HEK293 (cell line): ENCODE data around the gene TSHZ3.

Experiments used
- BCL11B ChIP-seq: fragments of 450-650 bp; formaldehyde crosslinking; IDR thresholded peaks from 2 replicates; pipeline ENCODE4 v1.5.1; 2016; ENCODE audit warnings: low read depth, missing biosample characterization, missing genetic modification characterization
- INSM2 ChIP-seq: fragments of 450-650 bp; formaldehyde crosslinking; IDR thresholded peaks from 2 replicates; pipeline ENCODE4 v1.5.1; 2016; ENCODE audit warnings: missing biosample characterization, missing genetic modification characterization
- KLF10 ChIP-seq: fragments of 450-650 bp; IDR thresholded peaks from 2 replicates; pipeline ENCODE4 v1.5.1; 2018; ENCODE audit warnings: missing biosample characterization, mild to moderate bottlenecking, missing genetic modification characterization
- KLF9 ChIP-seq: fragments of 450-650 bp; formaldehyde crosslinking; IDR thresholded peaks from 2 replicates; pipeline ENCODE4 v1.5.1; 2016; ENCODE audit warnings: missing biosample characterization, missing genetic modification characterization, low read depth
- SCRT2 ChIP-seq: fragments of 450-650 bp; formaldehyde crosslinking; IDR thresholded peaks from 2 replicates; pipeline ENCODE4 v1.5.1; 2016; ENCODE audit warnings: missing biosample characterization, missing genetic modification characterization
- SETDB1 ChIP-seq: IDR thresholded peaks from one replicate; pipeline ENCODE4 v1.6.1; 2017; ENCODE audit warnings: mild to moderate bottlenecking, low read length, moderate library complexity, mixed read lengths; ENCODE audit not compliant: insufficient read length
- SP7 ChIP-seq: fragments of 450-650 bp; formaldehyde crosslinking; IDR thresholded peaks from 2 replicates; pipeline ENCODE4 v1.5.1; 2016; ENCODE audit warnings: missing biosample characterization, missing genetic modification characterization
- ZBTB1 ChIP-seq: fragments of 450-650 bp; formaldehyde crosslinking; IDR thresholded peaks from 2 replicates; pipeline ENCODE4 v1.5.1; 2016; ENCODE audit warnings: missing biosample characterization, missing genetic modification characterization
- ZFP37 ChIP-seq: fragments of 450-650 bp; formaldehyde crosslinking; IDR thresholded peaks from 2 replicates; pipeline ENCODE4 v1.5.1; 2016; ENCODE audit warnings: missing biosample characterization, missing genetic modification characterization
- ZNF10 ChIP-seq: fragments of 450-650 bp; formaldehyde crosslinking; IDR thresholded peaks from 2 replicates; pipeline ENCODE4 v1.5.1; 2017; ENCODE audit warnings: missing biosample characterization, missing genetic modification characterization
- ZNF112 ChIP-seq: fragments of 450-650 bp; formaldehyde crosslinking; IDR thresholded peaks from 2 replicates; pipeline ENCODE4 v1.5.0; 2017; ENCODE audit warnings: missing biosample characterization, missing genetic modification characterization
- ZNF132 ChIP-seq: fragments of 450-650 bp; formaldehyde crosslinking; IDR thresholded peaks from 2 replicates; pipeline ENCODE4 v1.5.1; 2017; ENCODE audit warnings: missing biosample characterization, missing genetic modification characterization, borderline replicate concordance
- ZNF138 ChIP-seq: fragments of 450-650 bp; formaldehyde crosslinking; IDR thresholded peaks from 2 replicates; pipeline ENCODE4 v1.5.1; 2016; ENCODE audit warnings: missing biosample characterization, missing genetic modification characterization, borderline replicate concordance
- ZNF146 ChIP-seq: fragments of 450-650 bp; formaldehyde crosslinking; IDR thresholded peaks from 2 replicates; pipeline ENCODE4 v1.5.1; 2016; ENCODE audit warnings: missing biosample characterization, missing genetic modification characterization
- ZNF175 ChIP-seq: fragments of 450-650 bp; formaldehyde crosslinking; IDR thresholded peaks from 2 replicates; pipeline ENCODE4 v1.5.1; 2016; ENCODE audit warnings: missing biosample characterization, missing genetic modification characterization
- ZNF211 ChIP-seq: fragments of 450-650 bp; formaldehyde crosslinking; IDR thresholded peaks from 2 replicates; pipeline ENCODE4 v1.5.1; 2016; ENCODE audit warnings: low read depth, missing biosample characterization, missing genetic modification characterization
- ZNF335 ChIP-seq: fragments of 450-650 bp; formaldehyde crosslinking; conservative IDR thresholded peaks from 2 replicates; pipeline ENCODE4 v1.5.1; 2016; ENCODE audit warnings: missing biosample characterization, missing genetic modification characterization
- ZNF391 ChIP-seq: fragments of 450-650 bp; formaldehyde crosslinking; IDR thresholded peaks from 2 replicates; pipeline ENCODE4 v1.5.1; 2016; ENCODE audit warnings: low read depth, missing biosample characterization, missing genetic modification characterization, borderline replicate concordance
- ZNF544 ChIP-seq: fragments of 450-650 bp; formaldehyde crosslinking; IDR thresholded peaks from 2 replicates; pipeline ENCODE4 v1.5.0; 2017; ENCODE audit warnings: missing biosample characterization, missing genetic modification characterization
- ZNF560 ChIP-seq: fragments of 450-650 bp; formaldehyde crosslinking; IDR thresholded peaks from 2 replicates; pipeline ENCODE4 v1.5.1; 2017; ENCODE audit warnings: missing biosample characterization, missing genetic modification characterization, borderline replicate concordance
- ZNF600 ChIP-seq: fragments of 450-650 bp; formaldehyde crosslinking; IDR thresholded peaks from 2 replicates; pipeline ENCODE4 v1.5.1; 2016; ENCODE audit warnings: missing biosample characterization, missing genetic modification characterization
- ZNF645 ChIP-seq: fragments of 450-650 bp; formaldehyde crosslinking; IDR thresholded peaks from 2 replicates; pipeline ENCODE4; 2016; ENCODE audit warnings: missing biosample characterization, missing genetic modification characterization
- ZNF658 ChIP-seq: fragments of 450-650 bp; formaldehyde crosslinking; IDR thresholded peaks from 2 replicates; pipeline ENCODE4; 2016; ENCODE audit warnings: missing biosample characterization, missing genetic modification characterization
- ZNF785 ChIP-seq: fragments of 450-650 bp; formaldehyde crosslinking; IDR thresholded peaks from 2 replicates; pipeline ENCODE4 v1.5.1; 2016; ENCODE audit warnings: missing biosample characterization, missing genetic modification characterization
- ZNF791 ChIP-seq: fragments of 450-650 bp; formaldehyde crosslinking; IDR thresholded peaks from 2 replicates; pipeline ENCODE4 v1.5.1; 2016; ENCODE audit warnings: missing biosample characterization, missing genetic modification characterization
- ZSCAN16 ChIP-seq: fragments of 450-650 bp; formaldehyde crosslinking; IDR thresholded peaks from 2 replicates; pipeline ENCODE4 v1.5.1; 2016; ENCODE audit warnings: missing biosample characterization, missing genetic modification characterization
- ZSCAN23 ChIP-seq: fragments of 450-650 bp; formaldehyde crosslinking; IDR thresholded peaks from 2 replicates; pipeline ENCODE4 v1.5.1; 2016; ENCODE audit warnings: missing biosample characterization, missing genetic modification characterization
- TF ChIP-seq, protein P1 (sequence below): fragments of 450-650 bp; formaldehyde crosslinking; IDR thresholded peaks from 2 replicates; pipeline ENCODE4 v1.5.1; 2016; ENCODE audit warnings: missing biosample characterization, missing genetic modification characterization
- TF ChIP-seq, protein P2 (sequence below): fragments of 450-650 bp; formaldehyde crosslinking; IDR thresholded peaks from 2 replicates; pipeline ENCODE4 v1.5.1; 2016; ENCODE audit warnings: missing biosample characterization, missing genetic modification characterization, low read depth
- TF ChIP-seq, protein P3 (sequence below): fragments of 450-650 bp; formaldehyde crosslinking; IDR thresholded peaks from 2 replicates; pipeline ENCODE4 v1.5.1; 2017; ENCODE audit warnings: missing biosample characterization, missing genetic modification characterization
- TF ChIP-seq, protein P4 (sequence below): fragments of 450-650 bp; formaldehyde crosslinking; IDR thresholded peaks from 2 replicates; pipeline ENCODE4 v1.5.1; 2016; ENCODE audit warnings: missing biosample characterization, missing genetic modification characterization, borderline replicate concordance

Gene TSHZ3

GRCh38 chr19:31315652-31316051 lies 33.6 kb downstream of the TSHZ3 start (continued):
- TF ChIP-seq, protein P1, sequence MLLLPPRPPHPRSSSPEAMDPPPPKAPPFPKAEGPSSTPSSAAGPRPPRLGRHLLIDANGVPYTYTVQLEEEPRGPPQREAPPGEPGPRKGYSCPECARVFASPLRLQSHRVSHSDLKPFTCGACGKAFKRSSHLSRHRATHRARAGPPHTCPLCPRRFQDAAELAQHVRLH (tag by site-specific recombination) = peak; percentile 70; the same call in 1 of the 2 replicates
- TF ChIP-seq BCL11B (tag by site-specific recombination) = peak; percentile 81
- TF ChIP-seq, protein P2, sequence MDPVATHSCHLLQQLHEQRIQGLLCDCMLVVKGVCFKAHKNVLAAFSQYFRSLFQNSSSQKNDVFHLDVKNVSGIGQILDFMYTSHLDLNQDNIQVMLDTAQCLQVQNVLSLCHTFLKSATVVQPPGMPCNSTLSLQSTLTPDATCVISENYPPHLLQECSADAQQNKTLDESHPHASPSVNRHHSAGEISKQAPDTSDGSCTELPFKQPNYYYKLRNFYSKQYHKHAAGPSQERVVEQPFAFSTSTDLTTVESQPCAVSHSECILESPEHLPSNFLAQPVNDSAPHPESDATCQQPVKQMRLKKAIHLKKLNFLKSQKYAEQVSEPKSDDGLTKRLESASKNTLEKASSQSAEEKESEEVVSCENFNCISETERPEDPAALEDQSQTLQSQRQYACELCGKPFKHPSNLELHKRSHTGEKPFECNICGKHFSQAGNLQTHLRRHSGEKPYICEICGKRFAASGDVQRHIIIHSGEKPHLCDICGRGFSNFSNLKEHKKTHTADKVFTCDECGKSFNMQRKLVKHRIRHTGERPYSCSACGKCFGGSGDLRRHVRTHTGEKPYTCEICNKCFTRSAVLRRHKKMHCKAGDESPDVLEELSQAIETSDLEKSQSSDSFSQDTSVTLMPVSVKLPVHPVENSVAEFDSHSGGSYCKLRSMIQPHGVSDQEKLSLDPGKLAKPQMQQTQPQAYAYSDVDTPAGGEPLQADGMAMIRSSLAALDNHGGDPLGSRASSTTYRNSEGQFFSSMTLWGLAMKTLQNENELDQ = no peak
- TF ChIP-seq ZSCAN23 = no peak
- no peak for TF ChIP-seq ZNF791
- TF ChIP-seq ZNF645 (tag by site-specific recombination) = no peak
- TF ChIP-seq ZNF658 = no peak
- peak; percentile 29; the same call in 1 of the 2 replicates for TF ChIP-seq KLF9 (tag by site-specific recombination)
- no peak for TF ChIP-seq SCRT2 (tag by site-specific recombination)
- no peak for TF ChIP-seq ZNF544 (tag by site-specific recombination)
- TF ChIP-seq ZNF600 (tag by site-specific recombination) = no peak; the same call in 1 of the 2 replicates
- TF ChIP-seq ZNF138 (tag by site-specific recombination) = no peak
- peak; percentile 69 for TF ChIP-seq KLF10 (tag by site-specific recombination)
- no peak for TF ChIP-seq ZNF175 (tag by site-specific recombination)
- no peak for TF ChIP-seq ZNF335 (tag by site-specific recombination)
- no peak for TF ChIP-seq ZNF391 (tag by site-specific recombination)
- no peak for TF ChIP-seq ZNF146 (tag by site-specific recombination)
- peak; percentile 52 for TF ChIP-seq SP7 (tag by site-specific recombination)
- TF ChIP-seq, protein P3, sequence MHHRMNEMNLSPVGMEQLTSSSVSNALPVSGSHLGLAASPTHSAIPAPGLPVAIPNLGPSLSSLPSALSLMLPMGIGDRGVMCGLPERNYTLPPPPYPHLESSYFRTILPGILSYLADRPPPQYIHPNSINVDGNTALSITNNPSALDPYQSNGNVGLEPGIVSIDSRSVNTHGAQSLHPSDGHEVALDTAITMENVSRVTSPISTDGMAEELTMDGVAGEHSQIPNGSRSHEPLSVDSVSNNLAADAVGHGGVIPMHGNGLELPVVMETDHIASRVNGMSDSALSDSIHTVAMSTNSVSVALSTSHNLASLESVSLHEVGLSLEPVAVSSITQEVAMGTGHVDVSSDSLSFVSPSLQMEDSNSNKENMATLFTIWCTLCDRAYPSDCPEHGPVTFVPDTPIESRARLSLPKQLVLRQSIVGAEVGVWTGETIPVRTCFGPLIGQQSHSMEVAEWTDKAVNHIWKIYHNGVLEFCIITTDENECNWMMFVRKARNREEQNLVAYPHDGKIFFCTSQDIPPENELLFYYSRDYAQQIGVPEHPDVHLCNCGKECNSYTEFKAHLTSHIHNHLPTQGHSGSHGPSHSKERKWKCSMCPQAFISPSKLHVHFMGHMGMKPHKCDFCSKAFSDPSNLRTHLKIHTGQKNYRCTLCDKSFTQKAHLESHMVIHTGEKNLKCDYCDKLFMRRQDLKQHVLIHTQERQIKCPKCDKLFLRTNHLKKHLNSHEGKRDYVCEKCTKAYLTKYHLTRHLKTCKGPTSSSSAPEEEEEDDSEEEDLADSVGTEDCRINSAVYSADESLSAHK (tag by site-specific recombination) = peak; percentile 83
- TF ChIP-seq ZNF10 = no peak
- TF ChIP-seq ZBTB1 = peak; percentile 68; the same call in 1 of the 2 replicates
- no peak for TF ChIP-seq ZNF132
- TF ChIP-seq ZSCAN16 (tag by site-specific recombination) = no peak
- no peak for TF ChIP-seq ZFP37 (tag by site-specific recombination)
- TF ChIP-seq, protein P4, sequence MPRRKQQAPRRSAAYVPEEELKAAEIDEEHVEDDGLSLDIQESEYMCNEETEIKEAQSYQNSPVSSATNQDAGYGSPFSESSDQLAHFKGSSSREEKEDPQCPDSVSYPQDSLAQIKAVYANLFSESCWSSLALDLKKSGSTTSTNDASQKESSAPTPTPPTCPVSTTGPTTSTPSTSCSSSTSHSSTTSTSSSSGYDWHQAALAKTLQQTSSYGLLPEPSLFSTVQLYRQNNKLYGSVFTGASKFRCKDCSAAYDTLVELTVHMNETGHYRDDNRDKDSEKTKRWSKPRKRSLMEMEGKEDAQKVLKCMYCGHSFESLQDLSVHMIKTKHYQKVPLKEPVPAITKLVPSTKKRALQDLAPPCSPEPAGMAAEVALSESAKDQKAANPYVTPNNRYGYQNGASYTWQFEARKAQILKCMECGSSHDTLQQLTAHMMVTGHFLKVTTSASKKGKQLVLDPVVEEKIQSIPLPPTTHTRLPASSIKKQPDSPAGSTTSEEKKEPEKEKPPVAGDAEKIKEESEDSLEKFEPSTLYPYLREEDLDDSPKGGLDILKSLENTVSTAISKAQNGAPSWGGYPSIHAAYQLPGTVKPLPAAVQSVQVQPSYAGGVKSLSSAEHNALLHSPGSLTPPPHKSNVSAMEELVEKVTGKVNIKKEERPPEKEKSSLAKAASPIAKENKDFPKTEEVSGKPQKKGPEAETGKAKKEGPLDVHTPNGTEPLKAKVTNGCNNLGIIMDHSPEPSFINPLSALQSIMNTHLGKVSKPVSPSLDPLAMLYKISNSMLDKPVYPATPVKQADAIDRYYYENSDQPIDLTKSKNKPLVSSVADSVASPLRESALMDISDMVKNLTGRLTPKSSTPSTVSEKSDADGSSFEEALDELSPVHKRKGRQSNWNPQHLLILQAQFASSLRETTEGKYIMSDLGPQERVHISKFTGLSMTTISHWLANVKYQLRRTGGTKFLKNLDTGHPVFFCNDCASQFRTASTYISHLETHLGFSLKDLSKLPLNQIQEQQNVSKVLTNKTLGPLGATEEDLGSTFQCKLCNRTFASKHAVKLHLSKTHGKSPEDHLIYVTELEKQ (tag by site-specific recombination) = peak; percentile 85; the same call in 1 of the 2 replicates
- no peak for TF ChIP-seq ZNF211 (tag by site-specific recombination)
- TF ChIP-seq INSM2 (tag by site-specific recombination) = peak; percentile 51; the same call in 1 of the 2 replicates
- TF ChIP-seq ZNF112 = no peak
- TF ChIP-seq SETDB1 = no peak
- no peak for TF ChIP-seq ZNF785 (tag by site-specific recombination)
- TF ChIP-seq ZNF560 = no peak
